Measurements from ENCODE around the gene BATF.

DNA sequence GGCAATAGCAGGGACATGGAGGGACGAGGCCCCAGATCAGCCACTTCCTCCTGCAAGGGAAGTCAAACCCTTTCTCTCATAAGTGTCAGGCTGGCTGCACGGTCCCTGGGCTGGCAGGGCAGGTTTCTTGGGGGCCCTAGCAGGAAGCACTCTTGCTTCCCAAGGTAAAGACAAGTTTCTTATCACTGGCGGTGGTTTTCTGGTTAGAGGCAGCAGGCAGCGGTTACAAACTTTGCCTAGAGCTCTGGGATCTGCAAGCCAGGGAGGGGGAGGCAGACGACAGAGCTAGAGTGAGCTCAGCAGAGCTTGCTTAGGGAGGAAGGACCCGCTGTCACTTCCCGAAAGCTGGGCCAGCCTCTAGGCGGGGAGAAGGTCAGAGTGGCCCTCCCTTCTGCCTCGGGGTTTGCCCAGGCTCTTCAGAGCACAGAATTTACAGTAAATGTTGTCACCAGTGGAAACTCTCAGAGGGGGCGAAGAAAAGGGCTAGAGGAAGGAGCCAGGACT lies 20.4 kb downstream of the BATF start:
- TF ChIP-seq, protein P1, sequence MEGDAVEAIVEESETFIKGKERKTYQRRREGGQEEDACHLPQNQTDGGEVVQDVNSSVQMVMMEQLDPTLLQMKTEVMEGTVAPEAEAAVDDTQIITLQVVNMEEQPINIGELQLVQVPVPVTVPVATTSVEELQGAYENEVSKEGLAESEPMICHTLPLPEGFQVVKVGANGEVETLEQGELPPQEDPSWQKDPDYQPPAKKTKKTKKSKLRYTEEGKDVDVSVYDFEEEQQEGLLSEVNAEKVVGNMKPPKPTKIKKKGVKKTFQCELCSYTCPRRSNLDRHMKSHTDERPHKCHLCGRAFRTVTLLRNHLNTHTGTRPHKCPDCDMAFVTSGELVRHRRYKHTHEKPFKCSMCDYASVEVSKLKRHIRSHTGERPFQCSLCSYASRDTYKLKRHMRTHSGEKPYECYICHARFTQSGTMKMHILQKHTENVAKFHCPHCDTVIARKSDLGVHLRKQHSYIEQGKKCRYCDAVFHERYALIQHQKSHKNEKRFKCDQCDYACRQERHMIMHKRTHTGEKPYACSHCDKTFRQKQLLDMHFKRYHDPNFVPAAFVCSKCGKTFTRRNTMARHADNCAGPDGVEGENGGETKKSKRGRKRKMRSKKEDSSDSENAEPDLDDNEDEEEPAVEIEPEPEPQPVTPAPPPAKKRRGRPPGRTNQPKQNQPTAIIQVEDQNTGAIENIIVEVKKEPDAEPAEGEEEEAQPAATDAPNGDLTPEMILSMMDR (IDR thresholded peaks at IDR 0.05) = no peak
- no peak for TF ChIP-seq EZH2 (IDR thresholded peaks at IDR 0.05; ENCODE audit: borderline replicate concordance, insufficient read depth, low read depth, low read length, poor library complexity, severe bottlenecking)

Data from B cell (primary cell).